ENCODE data around the gene ZNF74. TPM values are rescaled to one million over a fixed set of nuclear protein-coding genes. Genes with fewer than 3 reads are reported as not detected.
A peak's percentile ranks its signal among the peaks of the same experiment; 100 is the strongest.

Gene ZNF74
- total RNA-seq, 4 donors from 2014 or later: 9.8 to 15.0 (median 12.0) TPM

DNA sequence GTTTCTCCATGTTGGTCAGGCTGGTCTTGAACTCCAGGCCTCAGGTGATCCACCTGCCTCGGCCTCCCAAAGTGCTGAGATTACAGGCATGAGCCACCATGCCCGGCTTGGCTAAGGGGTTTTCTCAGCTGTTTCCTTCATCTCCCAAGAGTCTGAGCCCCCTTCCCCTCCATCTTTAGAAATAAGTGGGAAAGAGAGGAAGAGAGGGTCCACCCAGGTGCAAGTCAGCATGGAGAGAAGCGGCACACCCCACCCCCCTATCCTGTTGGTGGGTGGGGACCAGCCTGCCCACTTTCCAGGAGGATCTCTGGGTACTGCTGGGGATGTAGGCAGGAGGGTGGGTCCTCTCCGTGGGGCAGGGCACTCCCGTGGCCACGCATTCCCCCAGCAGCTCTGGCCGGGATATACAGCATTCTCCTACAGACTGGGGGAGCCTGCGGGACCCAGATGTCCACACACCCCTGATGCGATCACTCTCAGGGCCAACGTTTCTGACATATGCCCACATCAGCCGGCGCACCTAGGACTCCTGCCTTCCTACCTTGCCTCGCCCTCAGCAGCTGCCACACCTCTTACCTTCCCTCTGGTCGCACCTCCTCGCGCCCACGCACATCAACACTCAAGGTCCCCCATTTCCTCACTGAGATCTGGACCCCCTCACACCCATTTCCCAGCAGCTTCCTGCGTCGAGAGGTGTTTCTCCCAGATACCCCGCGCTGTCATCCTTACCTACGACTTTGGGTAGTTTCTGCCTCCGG is 34.7 kb downstream of the ZNF74 start:
- Histone ChIP-seq H3K4me3 (replicated peaks in 1 of 3) (no peak overlapping the region), H3K9me3 (no peaks in the 10 kb centered on the region), H3K36me3 (no peaks in the 10 kb centered on the region), H3K27ac (no peak overlapping the region), H3K27me3 (no peaks in the 10 kb centered on the region), H3K4me1 (peaks cover 22 to 36% of the 10 kb centered on the region in 2 donors)
- DNase-seq: no peak
- TF ChIP-seq, protein P1, sequence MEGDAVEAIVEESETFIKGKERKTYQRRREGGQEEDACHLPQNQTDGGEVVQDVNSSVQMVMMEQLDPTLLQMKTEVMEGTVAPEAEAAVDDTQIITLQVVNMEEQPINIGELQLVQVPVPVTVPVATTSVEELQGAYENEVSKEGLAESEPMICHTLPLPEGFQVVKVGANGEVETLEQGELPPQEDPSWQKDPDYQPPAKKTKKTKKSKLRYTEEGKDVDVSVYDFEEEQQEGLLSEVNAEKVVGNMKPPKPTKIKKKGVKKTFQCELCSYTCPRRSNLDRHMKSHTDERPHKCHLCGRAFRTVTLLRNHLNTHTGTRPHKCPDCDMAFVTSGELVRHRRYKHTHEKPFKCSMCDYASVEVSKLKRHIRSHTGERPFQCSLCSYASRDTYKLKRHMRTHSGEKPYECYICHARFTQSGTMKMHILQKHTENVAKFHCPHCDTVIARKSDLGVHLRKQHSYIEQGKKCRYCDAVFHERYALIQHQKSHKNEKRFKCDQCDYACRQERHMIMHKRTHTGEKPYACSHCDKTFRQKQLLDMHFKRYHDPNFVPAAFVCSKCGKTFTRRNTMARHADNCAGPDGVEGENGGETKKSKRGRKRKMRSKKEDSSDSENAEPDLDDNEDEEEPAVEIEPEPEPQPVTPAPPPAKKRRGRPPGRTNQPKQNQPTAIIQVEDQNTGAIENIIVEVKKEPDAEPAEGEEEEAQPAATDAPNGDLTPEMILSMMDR (IDR thresholded peaks at IDR 0.05): no peak
- TF ChIP-seq POLR2A (IDR thresholded peaks at IDR 0.05): no peak
- 88% methylated on average over 17 to 23 of the region's 23 CpGs for WGBS, 2 donors
- intact Hi-C loops (cut with DNase I): no loop called here

DNA sequence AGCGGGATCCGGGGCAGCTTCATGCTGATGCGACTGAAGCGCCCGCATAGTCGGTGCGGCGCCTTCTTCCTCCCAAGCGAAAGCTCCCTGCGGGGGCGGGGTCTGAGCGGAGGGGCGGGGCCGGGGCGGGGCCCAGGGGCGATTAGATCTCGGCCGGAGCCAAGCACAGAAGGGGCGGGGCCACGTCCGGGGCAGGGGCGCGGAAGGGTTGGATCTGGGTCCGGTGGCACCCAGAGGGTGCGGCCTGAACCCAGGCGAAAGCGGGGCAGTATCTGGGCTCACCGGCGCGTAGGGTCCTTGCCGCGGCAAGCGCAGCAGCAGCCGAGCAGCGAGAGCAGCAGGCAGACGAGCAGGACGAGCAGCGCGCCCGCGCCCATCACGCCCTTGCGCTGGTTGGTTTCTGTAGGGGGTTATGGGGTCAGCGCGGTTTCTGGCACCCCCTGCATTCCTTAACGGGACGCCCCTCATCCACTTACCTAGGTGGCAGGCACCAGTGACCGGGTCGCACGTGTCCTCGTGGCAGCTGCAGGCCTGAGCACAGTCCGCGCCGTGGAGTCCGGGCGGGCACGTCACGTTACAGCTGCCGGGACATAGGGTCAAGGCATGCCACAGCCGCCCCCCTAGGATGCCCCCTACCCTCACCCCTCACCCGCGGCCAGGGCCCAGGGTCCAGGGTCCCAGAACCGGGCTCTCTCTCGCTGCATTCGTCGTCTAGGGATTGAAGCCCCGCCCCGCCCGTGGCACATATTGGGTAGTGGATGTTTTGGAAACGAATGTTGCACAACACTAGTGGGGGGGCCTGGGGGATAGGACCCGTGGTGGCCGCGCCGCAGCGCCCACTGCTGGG is 35.5 kb downstream of the ZNF74 start:
- TF ChIP-seq POLR2A (IDR thresholded peaks at IDR 0.05): no peak
- TF ChIP-seq, protein P1 (IDR thresholded peaks at IDR 0.05): no peak
- WGBS, 2 donors: 50 to 60% methylated on average over 16 to 44 of the region's 75 CpGs

GRCh38 chr22:20430101-20430719 is 36.3 kb downstream of the ZNF74 start:
- H3K36me3 ChIP-seq: no peaks in the 10 kb centered on the region
- intact Hi-C loops (cut with DNase I): no loop called here
- H3K9me3 ChIP-seq: no peaks in the 10 kb centered on the region
- peak overlapping the region in 1 of 3 donors; percentile 8 for H3K4me3 ChIP-seq (replicated peaks in 1 of 3)
- peaks cover 22 to 39% of the 10 kb centered on the region in 2 donors for H3K4me1 ChIP-seq
- DNase-seq: no peak
- no peak overlapping the region for H3K27ac ChIP-seq
- WGBS, 2 donors: 47 to 100% methylated on average over 1 to 10 of the region's 37 CpGs
- TF ChIP-seq POLR2A (IDR thresholded peaks at IDR 0.05): no peak
- TF ChIP-seq, protein P1 (IDR thresholded peaks at IDR 0.05): no peak
- no peaks in the 10 kb centered on the region for H3K27me3 ChIP-seq

More for the DNA sequence above, 35.5 kb downstream of the ZNF74 start:
- no peaks in the 10 kb centered on the region for H3K36me3 ChIP-seq
- peaks cover 22 to 36% of the 10 kb centered on the region in 2 donors for H3K4me1 ChIP-seq
- H3K27me3 ChIP-seq: no peaks in the 10 kb centered on the region
- no peaks in the 10 kb centered on the region for H3K9me3 ChIP-seq
- no peak overlapping the region for H3K27ac ChIP-seq
- intact Hi-C loops (cut with DNase I): no loop called here
- DNase-seq: peak; percentile 25 to 31
- no peak overlapping the region for H3K4me3 ChIP-seq (replicated peaks in 1 of 3)

GRCh38 chr22:20430720-20431510 is 37.0 kb downstream of the ZNF74 start:
- intact Hi-C loops (cut with DNase I): no loop called here

More at GRCh38 chr22:20430720-20431510, 37.0 kb downstream of the ZNF74 start:
- DNase-seq: peak; percentile 54 to 59
- no peak for TF ChIP-seq POLR2A (IDR thresholded peaks at IDR 0.05)
- TF ChIP-seq, protein P1 (IDR thresholded peaks at IDR 0.05): peak in 5 of 6 experiments; percentile 13 to 49 (median 27)
- WGBS, 2 donors: 3 to 23% methylated on average over 28 to 39 of the region's 94 CpGs
- peaks cover 25 to 46% of the 10 kb centered on the region in 2 donors for H3K4me1 ChIP-seq
- H3K9me3 ChIP-seq: no peaks in the 10 kb centered on the region
- H3K4me3 ChIP-seq (replicated peaks in 1 of 3): peak overlapping the region in 1 of 3 donors; percentile 8
- no peak overlapping the region for H3K27ac ChIP-seq
- no peaks in the 10 kb centered on the region for H3K36me3 ChIP-seq
- no peaks in the 10 kb centered on the region for H3K27me3 ChIP-seq
